ENCODE data around the gene SRM.
"Not testable (repeated sequence)": the region's sequence is repeated elsewhere in the genome, so short reads cannot be mapped to it uniquely, and the experiment has no call there.

SRM gene

DNA sequence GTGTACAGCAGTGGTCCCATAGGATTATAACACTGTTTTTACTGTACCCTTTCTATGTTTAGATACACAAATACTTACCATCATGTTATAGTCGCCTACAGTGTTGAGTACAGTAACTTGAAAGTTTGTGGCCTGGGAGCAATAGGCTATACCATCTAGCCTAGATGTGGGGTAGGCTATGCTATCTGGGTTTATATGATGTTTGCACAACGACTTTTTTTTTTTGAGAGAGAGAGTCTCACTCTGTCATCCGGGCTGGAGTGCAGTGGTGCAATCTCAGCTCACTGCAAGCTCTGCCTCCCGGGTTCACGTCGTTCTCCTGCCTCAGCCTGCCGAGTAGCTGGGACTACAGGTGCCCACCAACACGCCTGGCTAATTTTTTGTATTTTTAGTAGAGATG lies 40.5 kb downstream of the SRM start:
- not testable (repeated sequence) for DNase-seq (ENCODE audit: low read depth)

GRCh38 chr1:11013160-11013531 lies 46.7 kb downstream of the SRM start:
- DNase-seq (ENCODE audit: low read depth): no peak

DNA sequence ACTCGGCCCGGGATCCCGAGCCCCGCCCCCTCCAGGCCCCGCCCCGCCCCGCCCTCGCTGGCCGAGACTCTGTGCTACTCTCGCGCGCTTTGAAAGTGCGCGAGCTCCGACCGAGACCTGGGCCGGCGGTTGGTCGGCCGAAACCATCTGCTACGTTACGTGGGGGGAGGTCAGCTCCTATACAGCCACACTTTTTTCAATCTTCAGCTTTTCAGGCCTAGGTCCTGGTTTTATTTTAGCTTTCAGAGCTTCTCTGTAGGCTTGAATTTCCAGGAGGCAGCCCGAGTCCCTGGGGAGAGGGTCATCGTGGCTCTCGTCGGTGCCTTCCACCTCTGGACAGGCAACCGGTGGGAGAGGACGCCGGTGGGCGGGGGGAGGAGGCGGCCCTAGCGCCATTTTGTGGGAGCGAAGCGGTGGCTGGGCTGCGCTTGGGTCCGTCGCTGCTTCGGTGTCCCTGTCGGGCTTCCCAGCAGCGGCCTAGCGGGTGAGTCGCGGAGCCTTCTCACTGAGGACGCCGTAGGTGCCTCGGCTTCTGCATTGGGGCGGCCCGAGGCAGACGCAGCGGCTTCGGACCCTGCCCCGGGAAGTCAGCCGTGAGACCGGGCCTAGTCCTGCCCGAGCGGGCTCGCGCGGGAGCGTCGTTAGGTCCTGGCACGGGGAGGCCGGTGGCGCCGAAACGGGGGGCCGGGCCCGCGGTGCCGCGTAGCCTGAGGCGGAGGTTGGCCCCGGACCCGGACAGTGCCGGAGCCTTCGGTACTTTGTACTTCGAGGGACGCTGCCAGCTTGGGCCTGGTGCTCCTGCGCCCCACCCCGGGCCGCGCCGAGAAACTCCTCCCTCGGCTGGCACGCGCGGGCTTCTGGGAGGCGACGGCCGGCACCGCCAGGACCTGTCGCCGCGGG lies 47.3 kb downstream of the SRM start, which contains the start of gene TARDBP:
TARDBP (plus strand) TSS at position 395 of the 900 bp plus-strand sequence. CDS start 1,074 bp downstream, outside the sequence.
- peak; percentile 82 for DNase-seq (ENCODE audit: low read depth)

Measured in HS-27A (cell line).